NCI-H187 treated with DMSO at 0.1 percent for 48 hours (cell line): Measurements from ENCODE around the gene TRIM7.

ENCODE experiments used
- DNase-seq: peaks from one replicate; lab custom pipeline; 2025; lab: John Stamatoyannopoulos, UW

TRIM7 gene

DNA sequence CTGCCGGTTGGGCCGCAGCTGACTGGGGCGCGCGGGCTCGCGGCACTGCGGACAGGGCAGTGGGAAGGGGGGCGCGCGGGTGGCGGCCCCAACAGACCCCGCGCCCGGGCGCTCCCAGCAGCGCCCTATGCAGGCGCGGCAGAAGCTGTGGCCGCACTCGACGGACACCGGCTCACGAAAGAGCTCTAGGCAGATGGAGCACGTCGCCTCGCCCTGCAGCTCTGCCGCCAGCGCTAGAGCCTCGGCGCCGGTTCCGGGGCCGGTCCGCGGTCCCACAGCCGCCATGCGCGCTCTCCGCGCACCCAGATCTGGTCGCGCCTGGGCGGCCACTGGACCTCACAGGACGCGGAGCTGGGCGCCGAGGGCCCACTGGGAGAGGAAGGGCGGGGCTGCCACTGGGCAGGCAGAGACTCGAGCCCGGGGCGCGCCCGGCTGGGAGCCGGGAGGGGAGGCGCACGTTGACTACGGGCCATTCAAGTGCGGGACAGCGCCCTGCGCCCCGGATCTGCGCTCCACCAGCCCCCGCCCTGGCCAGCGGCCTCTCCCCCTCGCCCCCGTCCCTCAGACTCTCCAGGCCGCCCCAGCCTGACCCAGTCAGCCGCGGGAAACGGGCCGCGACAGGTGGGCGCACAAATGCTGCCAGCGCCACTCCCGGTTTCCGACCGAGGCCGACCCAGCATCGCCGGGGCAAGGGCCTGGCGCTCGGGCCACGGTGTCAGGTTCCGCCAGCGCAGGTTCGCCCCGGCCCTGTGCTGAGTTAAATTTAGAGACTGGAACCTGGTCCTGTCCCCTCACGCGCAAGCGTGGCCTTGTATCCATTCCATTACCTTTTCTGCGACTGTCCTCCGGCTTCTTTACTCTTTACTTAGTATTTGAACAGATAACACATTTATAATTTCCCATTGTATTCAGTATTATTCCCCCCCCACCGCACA is at the start of gene TRIM7:
TRIM7 (minus strand) TSS at position 371 of the 935 bp plus-strand sequence; CDS start at position 285, 86 bp downstream.
- no peak for DNase-seq

DNA sequence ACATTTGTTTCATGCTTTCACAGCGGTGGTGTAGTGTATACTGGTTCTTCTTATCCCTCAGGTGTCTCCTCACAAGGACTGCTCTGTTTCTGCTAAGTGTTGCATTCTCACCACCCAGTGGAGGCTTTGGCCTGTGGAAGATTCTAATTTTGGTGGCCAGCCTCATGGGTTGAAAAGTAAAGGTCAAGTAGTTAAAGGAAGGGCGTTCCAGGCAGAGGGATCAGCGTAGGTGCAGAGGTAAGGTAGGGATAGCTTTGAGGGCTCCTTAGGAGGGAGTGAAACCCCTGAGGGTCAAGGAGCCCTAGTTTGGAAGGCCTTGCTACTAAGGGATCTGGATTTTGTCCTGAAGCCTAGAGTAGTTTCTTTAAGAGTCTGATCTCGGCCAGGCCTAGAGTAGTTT is 43.3 kb upstream of the TRIM7 start:
- no peak for DNase-seq

DNA sequence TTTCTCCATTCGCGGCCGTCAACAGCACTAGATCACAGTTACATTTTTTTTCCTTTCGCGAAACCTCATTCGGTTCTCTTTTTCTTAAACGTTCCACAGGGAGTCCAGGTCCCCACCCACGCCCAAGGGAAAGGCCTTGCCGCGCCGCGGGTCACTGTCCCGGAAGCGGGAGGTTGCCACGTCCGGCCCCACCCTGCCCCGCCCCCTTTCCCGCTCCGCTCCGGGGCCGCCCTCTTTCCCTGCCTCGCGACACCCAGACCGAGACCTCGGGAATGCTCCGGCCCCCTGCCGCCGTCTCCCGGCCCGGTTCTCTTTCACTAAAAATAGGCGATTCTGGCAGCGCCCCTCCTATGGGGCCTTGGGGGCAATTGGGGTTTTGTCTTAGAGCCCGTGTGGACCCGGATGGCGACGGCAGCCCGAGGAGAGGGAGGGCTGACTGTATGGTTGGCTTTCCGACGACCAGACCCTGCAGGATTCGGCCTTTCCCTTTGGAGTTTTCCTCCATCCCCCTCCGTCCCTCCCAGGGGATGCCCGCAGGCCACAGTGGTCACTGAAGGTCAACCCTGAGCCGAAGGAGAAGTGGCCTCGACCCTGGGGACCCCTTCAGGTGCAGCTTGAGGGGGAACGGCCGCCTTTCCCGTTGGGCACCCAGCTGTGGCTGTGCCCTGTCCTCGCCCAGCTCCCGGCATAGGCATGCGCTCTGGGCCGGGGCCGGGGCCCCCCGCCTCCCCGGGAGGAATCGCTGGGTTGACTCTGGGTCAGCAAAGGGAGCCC is 41.5 kb upstream of the TRIM7 start:
- DNase-seq: no peak

DNA sequence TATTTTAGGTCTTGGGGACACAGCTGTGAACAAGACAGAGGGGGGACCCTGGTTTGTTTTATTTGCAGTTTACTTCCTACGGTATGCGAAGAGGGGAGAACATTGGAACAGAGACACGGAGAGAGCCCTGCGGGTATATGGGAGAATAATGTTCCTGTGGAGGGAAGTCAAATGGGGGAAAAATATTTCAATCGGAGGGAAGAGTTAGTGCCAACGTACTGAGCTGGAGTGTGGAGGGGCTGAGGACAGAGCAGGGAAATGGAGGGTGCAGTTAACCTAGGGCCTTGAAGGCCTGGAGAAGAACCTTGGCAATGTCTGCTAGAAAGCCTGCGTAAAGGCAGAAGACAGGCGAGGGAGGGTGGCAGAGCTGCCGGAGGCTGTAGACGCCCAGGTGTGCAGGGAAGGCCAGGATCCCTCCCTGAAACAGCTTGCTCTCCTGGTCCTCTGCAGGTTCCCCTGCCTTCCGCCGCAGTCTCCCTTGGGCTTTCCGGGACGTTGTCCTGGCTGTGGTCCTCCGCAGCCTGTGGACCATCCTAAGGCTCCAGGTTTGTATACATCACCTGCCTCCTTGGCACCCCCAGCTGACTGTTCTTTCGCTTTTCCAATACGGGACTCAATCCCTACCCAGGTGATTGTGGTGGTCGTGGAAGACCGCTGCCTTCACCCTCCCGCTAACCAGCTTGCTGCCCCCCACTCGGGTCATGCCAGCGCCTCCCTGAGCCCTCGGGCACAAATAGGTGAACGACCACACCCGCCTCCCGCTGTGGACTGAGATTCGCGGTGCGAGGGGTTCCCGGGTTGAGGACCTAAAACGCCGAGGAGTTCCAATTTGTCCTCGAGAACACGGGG is 40.7 kb upstream of the TRIM7 start:
- DNase-seq: no peak

DNA sequence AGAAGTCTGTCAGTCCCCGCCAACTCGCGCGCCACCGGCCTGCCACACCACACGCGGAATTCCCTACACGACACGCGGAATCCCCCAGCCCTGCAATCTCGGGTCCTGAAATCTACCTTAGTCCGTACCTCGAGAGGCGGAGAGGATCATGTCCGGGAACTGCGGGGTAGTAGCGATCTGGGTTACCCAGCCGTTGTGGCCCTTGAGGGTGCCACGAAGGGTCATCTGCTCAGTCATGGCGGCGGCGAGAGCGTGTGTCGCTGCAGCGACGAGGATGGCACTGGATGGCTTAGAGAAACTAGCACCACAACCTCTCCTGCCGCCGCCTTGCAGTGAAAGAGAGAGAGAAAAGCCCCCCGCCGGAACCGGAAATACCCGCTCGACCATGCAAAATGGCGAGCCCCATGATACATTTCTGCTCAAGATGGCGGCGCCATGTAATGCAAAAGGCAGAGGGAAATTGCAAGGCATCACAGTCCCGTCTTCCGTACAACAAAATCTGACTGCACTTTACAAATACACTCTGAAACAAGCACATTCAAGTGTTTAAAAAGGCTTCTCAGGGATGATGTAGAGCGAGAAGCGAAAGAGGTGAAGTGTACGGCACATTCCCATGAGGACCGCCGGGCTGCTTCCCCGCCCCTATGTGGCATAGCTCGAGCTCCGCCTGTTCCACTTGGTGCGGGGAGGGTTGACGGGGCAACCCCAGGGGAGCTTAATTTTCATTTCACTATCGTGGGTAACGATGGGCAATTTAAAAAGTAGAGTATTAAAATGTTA is 38.8 kb upstream of the TRIM7 start, which contains the start of gene RACK1:
RACK1 (minus strand) TSS at position 343 of the 780 bp plus-strand sequence; CDS start at position 237, 106 bp downstream.
- DNase-seq: no peak

DNA sequence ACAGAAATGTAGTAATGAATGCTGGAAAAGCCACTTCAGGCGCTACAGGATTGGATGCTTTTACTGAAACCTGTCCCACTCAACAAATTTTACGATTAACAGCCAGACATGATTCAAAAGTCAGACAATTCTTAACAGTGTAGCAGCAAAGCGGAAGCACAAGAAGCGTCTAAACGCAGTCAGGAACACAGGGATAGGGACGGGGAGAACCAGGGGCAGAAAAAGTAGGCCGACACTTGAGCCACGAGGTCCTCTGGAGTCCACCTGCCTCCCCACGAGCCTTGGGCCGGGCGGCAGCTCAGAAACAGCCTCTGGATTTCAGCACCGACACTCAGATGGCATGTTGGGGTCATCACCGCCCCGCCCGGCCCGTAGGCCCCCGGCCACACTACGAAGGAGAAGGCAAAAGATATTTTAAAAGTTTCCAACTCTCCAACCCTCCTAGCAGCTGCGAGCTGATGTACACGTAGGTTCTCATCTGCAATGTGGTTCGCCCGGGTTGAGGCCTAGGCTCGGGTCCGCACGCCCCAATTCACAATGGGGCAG is 38.1 kb upstream of the TRIM7 start:
- DNase-seq: no peak

DNA sequence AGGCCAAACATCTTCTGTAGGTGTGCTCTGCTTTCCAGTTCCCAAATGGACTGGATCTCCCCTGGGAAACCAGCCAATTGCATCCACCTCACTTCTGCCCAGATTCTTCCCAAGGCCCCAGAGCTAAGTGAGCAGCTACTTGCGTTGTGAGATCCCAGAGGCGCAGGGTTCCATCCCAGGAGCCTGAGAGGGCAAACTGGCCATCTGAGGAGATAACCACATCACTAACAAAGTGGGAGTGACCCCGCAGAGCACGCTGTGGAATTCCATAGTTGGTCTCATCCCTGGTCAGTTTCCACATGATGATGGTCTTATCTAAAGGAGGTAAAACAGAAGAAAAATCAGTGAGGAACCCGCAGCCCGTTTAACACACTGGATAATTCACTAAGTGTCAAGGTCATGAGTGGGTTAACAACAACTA is 37.0 kb upstream of the TRIM7 start:
- no peak for DNase-seq

DNA sequence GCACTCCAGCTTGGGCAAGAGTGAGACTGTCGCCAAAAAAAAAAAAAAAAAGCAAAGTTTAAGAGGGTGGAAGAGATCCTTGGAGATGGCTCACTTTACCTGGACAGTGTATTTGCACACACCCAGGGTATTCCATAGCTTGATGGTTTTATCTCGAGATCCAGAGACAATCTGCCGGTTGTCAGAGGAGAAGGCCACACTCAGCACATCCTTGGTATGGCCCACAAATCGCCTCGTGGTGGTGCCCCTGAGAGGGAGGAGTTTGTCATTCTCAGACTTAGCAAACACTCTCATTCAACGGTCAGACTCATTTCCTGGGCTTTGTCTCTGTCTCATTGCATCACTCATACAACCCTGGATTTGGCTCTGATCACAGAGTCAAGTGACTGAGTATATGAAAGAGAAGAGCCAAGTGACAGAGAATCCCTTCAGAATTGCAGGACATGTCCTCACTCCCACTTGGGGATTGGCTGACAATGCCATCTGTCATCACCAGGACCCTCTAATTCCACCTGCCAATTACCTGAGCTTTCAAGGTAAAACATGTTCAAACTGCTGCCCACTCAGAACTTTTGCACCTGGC is 36.5 kb upstream of the TRIM7 start:
- no peak for DNase-seq

DNA sequence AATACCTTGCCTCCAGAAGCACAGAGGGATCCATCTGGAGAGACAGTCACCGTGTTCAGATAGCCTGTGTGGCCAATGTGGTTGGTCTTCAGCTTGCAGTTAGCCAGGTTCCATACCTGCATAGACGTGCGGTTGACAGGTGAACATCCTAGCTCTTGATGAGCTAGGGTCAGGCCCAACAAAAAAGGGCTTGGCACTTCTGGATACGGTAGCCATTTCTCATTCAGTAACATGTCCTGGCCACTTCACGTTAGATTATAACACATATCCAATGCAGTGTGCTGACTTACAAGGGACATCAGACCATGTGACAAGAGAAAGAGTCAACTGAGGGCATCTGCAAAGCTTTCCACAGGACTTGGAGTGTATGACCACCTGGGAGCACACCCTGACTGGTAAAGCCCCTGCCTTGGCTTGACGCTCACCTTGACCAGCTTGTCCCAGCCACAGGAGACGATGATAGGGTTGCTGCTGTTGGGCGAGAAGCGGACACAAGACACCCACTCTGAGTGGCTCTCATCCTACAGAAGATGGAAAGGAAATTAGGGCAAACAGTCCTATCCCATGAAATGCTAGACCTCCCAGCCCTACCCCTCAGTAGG is 34.2 kb upstream of the TRIM7 start:
- no peak for DNase-seq

DNA sequence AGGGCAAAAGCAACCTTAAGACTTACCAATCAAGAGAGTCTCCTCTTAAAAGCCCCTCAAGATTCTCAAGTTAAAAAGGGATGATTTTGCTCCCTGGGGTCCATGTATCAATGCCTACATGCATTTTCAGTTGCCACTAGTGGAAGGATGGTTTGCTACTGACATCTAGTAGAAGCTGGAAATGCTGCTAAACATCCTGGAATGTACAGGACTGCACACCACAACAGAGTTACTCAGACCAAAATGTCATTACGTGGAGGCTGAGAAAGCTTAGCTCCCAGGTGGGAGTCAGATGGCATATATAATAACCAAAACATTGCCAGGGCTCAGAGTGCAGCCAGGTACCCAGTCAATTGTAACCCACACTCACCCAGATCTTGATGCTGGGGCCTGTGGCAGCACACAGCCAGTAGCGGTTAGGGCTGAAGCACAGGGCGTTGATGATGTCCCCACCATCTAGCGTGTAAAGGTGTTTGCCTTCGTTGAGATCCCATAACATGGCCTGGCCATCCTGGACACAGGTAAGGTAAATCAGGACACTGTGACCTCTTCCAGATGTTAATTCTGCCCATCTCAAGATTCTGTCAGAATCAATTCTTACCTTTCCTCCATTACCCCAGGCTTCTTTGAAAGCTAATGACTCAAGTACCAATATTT is 32.9 kb upstream of the TRIM7 start:
- DNase-seq: no peak

DNA sequence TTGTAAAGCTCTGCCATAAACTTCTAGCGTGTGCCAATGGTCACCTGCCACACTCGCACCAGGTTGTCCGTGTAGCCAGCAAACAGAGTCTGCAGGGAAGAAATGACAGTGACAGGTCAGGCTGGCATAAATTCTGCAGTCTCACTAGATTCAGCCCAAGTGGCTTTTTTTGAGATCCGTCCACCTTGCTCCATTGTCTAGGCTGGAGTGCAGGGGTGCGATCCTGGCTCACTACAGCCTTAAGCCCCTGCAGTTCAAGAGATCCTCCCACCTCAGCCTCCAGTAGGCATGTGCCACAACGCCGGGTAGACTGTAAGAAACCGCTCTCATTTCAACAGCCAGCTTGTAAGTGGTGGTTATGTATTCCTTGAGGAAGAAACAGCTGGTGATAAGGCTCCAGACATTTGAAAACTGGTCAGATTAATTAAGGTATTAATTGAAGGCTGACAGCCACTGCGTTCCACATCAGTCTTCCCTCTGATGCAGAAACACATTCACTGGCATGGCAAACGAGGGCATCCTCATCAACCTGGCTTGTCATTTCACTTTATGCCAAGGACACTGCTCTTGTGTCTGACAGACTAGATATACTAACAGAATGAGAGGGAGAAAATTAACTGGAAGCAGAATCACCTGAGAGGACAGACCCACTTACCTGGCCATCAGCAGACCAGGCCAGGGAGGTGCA is 32.1 kb upstream of the TRIM7 start:
- no peak for DNase-seq

DNA sequence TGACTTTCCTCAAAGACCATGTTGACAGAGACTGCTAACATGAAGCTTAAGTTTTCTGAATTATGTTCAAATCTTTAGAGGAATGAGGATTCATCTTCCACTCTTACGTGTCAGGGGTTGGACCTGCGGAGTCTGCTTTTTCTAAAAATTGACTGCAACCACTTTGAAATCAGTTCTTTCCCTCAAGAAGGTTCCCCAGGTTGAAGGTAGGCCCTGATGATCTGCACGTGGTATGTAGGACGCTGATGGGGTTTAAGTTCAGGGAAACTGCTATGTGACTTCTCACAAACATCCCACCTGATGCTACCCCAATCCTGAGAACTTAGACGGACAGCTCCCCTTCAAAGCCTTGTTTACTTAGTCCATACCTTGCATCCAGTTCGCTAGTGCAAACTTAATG is 31.5 kb upstream of the TRIM7 start:
- no peak for DNase-seq

DNA sequence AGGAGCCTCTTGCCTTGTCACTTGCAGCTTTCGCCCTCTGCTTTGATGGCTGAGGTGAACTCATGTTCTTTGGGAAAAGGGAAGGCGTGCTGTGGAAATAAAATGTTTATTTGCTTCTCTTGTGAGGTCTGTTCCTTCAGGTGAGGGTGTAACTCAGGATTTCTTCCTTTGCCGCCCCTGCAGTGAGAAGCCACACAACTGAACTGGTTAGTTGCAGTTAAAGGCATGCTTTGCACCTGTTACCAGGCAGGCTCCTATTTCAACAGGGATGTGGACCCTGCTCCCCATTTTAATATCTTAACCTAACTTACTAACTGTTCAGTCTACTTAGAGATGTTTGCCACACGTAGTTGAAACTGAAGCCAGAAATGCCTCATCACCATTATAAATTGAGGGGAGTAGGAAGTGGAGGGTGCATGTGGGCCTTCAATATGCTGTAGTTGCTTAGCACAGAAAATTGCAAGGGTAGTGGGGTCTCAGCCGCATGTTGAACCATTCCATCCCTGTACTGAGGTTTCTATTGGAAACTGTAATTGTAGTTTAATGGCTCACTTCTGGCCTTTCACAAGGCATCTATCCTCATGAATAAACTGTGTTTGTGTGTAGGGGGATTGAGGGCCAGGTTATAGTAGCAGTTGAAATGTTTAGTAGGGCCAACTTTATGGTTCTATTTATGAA is 30.8 kb upstream of the TRIM7 start:
- no peak for DNase-seq

DNA sequence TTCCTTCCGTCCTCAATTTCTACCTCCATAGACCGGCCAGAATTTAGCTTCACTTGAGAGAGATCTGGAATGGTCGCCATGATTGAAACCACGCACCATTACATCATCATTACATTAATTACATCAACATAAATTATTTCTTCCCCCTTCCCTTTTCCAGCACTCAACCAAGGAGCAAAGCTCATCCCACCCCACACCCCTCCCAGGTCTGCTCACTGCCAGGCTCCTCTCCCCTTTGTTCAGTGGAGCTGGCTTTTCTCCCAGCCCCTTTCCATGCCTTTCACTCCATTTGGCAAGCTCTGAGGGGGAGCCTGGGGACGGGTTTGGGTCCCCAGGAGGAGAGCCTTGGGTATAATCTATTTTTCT is 30.3 kb upstream of the TRIM7 start:
- no peak for DNase-seq

DNA sequence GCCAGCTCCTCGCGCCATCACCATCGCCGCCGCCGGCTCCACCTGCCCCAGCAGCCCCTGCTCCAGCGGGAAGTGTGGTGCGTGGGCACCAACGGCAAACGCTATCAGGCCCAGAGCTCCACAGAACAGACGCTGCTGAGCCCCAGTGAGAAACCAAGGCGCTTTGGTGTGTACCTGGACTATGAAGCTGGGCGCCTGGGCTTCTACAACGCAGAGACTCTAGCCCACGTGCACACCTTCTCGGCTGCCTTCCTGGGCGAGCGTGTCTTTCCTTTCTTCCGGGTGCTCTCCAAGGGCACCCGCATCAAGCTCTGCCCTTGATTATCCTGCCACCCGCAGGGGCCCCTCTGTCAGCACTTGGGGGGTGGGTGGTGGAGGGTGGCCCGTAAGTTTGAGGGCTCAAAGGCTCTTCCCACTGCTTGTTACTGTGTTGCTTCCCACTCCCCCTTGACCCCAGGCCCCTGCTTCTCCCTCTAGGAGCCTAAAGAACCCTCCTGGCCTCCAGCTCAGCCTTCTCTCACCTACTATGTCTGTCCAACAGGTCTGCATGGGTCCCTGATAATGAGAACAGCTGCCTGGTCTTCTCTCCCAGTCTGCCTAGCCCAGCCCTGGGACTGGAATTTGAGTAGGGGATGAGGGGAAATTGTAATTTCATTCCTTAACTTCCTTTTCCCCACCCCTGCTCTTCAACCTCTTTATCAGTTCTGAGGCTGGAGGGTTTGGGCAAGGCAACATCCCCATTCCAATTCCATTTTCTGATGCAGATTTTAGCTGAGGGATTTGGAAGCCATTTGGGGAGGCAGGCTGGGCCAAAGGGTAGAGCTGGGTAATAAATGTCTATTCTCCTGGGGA is 29.7 kb upstream of the TRIM7 start:
- DNase-seq: no peak

DNA sequence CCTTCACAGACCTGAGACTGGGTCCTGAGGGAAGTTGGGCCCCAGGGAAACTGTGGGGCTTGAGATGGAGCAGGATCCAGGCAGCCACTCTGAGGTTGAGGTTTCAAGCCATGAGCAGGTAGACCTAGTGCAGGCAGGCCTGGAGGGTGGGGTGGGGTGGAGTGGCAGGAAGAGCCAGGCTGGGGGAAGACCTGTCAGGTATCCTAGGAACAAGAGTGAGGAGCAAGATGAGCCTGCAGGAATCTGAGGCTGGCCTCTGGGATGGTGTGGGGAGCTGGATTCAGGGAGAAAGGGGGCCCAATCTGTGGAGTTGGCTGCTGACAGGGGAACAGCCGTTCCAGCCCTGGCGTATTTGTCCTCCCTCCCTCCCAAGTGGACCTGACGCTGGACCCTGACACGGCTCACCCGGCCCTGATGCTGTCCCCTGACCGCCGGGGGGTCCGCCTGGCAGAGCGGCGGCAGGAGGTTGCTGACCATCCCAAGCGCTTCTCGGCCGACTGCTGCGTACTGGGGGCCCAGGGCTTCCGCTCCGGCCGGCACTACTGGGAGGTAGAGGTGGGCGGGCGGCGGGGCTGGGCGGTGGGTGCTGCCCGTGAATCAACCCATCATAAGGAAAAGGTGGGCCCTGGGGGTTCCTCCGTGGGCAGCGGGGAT is 28.9 kb upstream of the TRIM7 start:
- DNase-seq: no peak
